Mesothelial cell of epicardium (in vitro differentiated cells): ENCODE measurements around the gene TULP3. TPM values are rescaled to one million over a fixed set of nuclear protein-coding genes. Genes with fewer than 3 reads are reported as not detected.

Source experiments
- DNase-seq, 2 experiments: peaks; one replicate each; pipeline ENCODE4 v3.0.0; 2021; ENCODE audit warnings: low spot score in 2 of 2; ENCODE audit not compliant: unreplicated experiment in 2 of 2
- H3K27ac Mint-ChIP-seq: 2 replicates; pipeline ENCODE4 v1.8.0; 2021; ENCODE audit warnings: mixed read lengths
- H3K27me3 Mint-ChIP-seq: 2 replicates; pipeline ENCODE4 v1.8.0; 2021; ENCODE audit warnings: low read depth, mixed read lengths
- H3K36me3 Mint-ChIP-seq: 2 replicates; pipeline ENCODE4 v1.8.0; 2021; ENCODE audit warnings: mixed read lengths
- H3K4me1 Mint-ChIP-seq: 2 replicates; pipeline ENCODE4 v1.8.0; 2021; ENCODE audit warnings: mixed read lengths
- H3K4me3 Mint-ChIP-seq: 2 replicates; pipeline ENCODE4 v1.8.0; 2021; ENCODE audit warnings: mild to moderate bottlenecking, moderate library complexity, mixed read lengths
- H3K9me3 Mint-ChIP-seq: 2 replicates; pipeline ENCODE4 v1.8.0; 2021; ENCODE audit warnings: mixed read lengths
- CTCF ChIP-seq: fragments of 200-600 bp; sonication (generic); IDR thresholded peaks from one replicate; pipeline ENCODE4 v1.5.0; 2021; ENCODE audit warnings: antibody characterized with exemption; ENCODE audit not compliant: unreplicated experiment
- total RNA-seq: library from RNA; stranded (reverse); gene quantifications from 3 replicates; pipeline ENCODE4 v1.2.1, GENCODE V29; 2021

TULP3 gene
- total RNA-seq, 1 donor from 2014 or later, result 25.2 TPM

GRCh38 chr12:2963154-2963759, 72.6 kb downstream of the TULP3 start:
- TF ChIP-seq CTCF, result no peak
- Mint-ChIP-seq H3K27me3 (peaks cover 17% of the 10 kb centered on the region), H3K36me3 (peaks cover 3% of the 10 kb centered on the region), H3K9me3 (no peaks in the 10 kb centered on the region), H3K4me3 (no peak overlapping the region), H3K4me1 (peaks cover 33% of the 10 kb centered on the region), H3K27ac (no peak overlapping the region)
- no peak for DNase-seq

- Mint-ChIP-seq H3K4me3 (no peak overlapping the region), H3K36me3 (peaks cover 3% of the 10 kb centered on the region), H3K9me3 (no peaks in the 10 kb centered on the region), H3K27ac (no peak overlapping the region), H3K4me1 (peaks cover 30% of the 10 kb centered on the region), H3K27me3 (peaks cover 17% of the 10 kb centered on the region)
- DNase-seq, result no peak
- TF ChIP-seq CTCF, result no peak
These were observed 73.1 kb downstream of the TULP3 start for GRCh38 chr12:2963760-2964292.

- no peak for TF ChIP-seq CTCF
- H3K4me1 Mint-ChIP-seq, result peaks cover 11% of the 10 kb centered on the region
- no peak overlapping the region for H3K4me3 Mint-ChIP-seq
- no peak overlapping the region for H3K27ac Mint-ChIP-seq
- no peaks in the 10 kb centered on the region for H3K9me3 Mint-ChIP-seq
- peaks cover 2% of the 10 kb centered on the region for H3K27me3 Mint-ChIP-seq
- peaks cover 5% of the 10 kb centered on the region for H3K36me3 Mint-ChIP-seq
- DNase-seq, result no peak
These were observed 77.0 kb downstream of the TULP3 start for GRCh38 chr12:2967651-2968050.

GRCh38 chr12:2970744-2971143, 80.1 kb downstream of the TULP3 start:
- peaks cover 6% of the 10 kb centered on the region for H3K4me1 Mint-ChIP-seq
- H3K4me3 Mint-ChIP-seq, result no peak overlapping the region
- H3K36me3 Mint-ChIP-seq, result peaks cover 5% of the 10 kb centered on the region
- DNase-seq, result no peak
- H3K27ac Mint-ChIP-seq, result no peak overlapping the region
- no peaks in the 10 kb centered on the region for H3K27me3 Mint-ChIP-seq
- H3K9me3 Mint-ChIP-seq, result no peaks in the 10 kb centered on the region
- TF ChIP-seq CTCF, result no peak

GRCh38 chr12:2973566-2973965, 82.9 kb downstream of the TULP3 start:
- no peak overlapping the region for H3K27ac Mint-ChIP-seq
- no peaks in the 10 kb centered on the region for H3K27me3 Mint-ChIP-seq
- no peak for TF ChIP-seq CTCF
- H3K9me3 Mint-ChIP-seq, result no peaks in the 10 kb centered on the region
- peaks cover 12% of the 10 kb centered on the region for H3K4me1 Mint-ChIP-seq
- no peak overlapping the region for H3K4me3 Mint-ChIP-seq
- no peak for DNase-seq
- H3K36me3 Mint-ChIP-seq, result peaks cover 6% of the 10 kb centered on the region
